Effector memory CD4-positive, alpha-beta T cell (primary cell): ENCODE measurements around the gene KCNIP4.

ENCODE experiments used
- DNase-seq, 3 donors: peaks; one replicate each; pipeline ENCODE4 v3.0.0-alpha.2; 2020
- H3K27ac ChIP-seq: 2 replicates; pipeline ENCODE4 v1.7.0; 2013; ENCODE audit warnings: mild to moderate bottlenecking, low read length, moderate library complexity; ENCODE audit not compliant: insufficient read depth, poor library complexity, severe bottlenecking
- H3K27me3 ChIP-seq: replicated peaks from 2 replicates; pipeline ENCODE4 v1.7.0; 2013; ENCODE audit warnings: mild to moderate bottlenecking, low read length; ENCODE audit not compliant: insufficient read depth, control insufficient read depth, poor library complexity, severe bottlenecking
- H3K36me3 ChIP-seq: 2 replicates; pipeline ENCODE4 v1.7.0; 2013; ENCODE audit warnings: mild to moderate bottlenecking, low read length, moderate library complexity; ENCODE audit not compliant: control insufficient read depth, insufficient read depth
- H3K4me1 ChIP-seq: 2 replicates; pipeline ENCODE4 v1.7.0; 2013; ENCODE audit warnings: low read length, mild to moderate bottlenecking; ENCODE audit not compliant: control insufficient read depth, insufficient read depth, poor library complexity, severe bottlenecking
- H3K4me3 ChIP-seq: 2 replicates; pipeline ENCODE4 v1.7.0; 2013; ENCODE audit warnings: low read length, low read depth, mild to moderate bottlenecking; ENCODE audit not compliant: insufficient read depth, poor library complexity, severe bottlenecking
- H3K9me3 ChIP-seq: 2 replicates; pipeline ENCODE4 v1.7.0; 2013; ENCODE audit warnings: mild to moderate bottlenecking, low read length, moderate library complexity; ENCODE audit not compliant: control insufficient read depth

KCNIP4 gene

DNA sequence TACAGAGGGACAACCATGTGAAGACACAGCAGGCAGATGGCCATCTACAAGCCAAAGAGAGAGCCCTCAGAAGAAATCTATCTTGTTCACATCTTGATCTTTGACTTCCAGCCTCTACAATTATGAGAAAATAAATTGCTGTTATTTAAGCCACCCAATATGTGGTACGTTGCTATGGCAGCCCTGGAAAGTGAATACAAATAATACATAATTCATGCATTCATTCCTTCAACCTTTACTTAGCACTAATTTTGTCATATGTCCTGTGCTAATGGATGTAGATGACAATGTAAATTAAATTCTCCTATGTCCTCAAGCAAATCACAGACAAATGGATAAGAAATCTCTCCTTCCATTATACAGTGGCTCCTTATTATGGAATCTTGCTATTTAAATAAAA lies 886.7 kb downstream of the KCNIP4 start:
- Histone ChIP-seq H3K36me3 (no peaks in the 10 kb centered on the region), H3K27me3 (no peaks in the 10 kb centered on the region), H3K9me3 (no peaks in the 10 kb centered on the region), H3K27ac (no peak overlapping the region), H3K4me3 (no peak overlapping the region), H3K4me1 (no peaks in the 10 kb centered on the region)
- DNase-seq: no peak

DNA sequence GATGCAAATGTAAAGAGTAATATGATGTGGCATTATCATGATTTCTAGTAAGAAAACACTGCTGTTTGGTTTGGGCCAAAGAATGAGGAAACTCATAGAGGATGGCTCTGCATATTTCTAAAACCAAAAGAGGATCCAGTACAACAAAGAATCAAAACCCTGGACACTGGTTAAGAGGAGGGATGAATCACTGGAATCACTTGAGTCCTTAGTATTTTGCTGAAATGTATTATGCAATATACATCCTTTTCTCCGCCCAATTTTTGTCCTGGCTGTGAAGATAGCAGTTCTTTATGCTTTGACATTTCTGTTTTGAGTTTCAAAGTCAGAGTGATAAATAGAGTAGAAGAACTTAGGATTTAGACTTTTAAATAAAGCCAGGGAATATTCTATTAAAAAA lies 902.4 kb downstream of the KCNIP4 start:
- Histone ChIP-seq H3K4me3 (no peak overlapping the region), H3K4me1 (no peaks in the 10 kb centered on the region), H3K36me3 (no peaks in the 10 kb centered on the region), H3K27ac (no peak overlapping the region), H3K9me3 (no peaks in the 10 kb centered on the region), H3K27me3 (no peaks in the 10 kb centered on the region)
- no peak for DNase-seq

DNA sequence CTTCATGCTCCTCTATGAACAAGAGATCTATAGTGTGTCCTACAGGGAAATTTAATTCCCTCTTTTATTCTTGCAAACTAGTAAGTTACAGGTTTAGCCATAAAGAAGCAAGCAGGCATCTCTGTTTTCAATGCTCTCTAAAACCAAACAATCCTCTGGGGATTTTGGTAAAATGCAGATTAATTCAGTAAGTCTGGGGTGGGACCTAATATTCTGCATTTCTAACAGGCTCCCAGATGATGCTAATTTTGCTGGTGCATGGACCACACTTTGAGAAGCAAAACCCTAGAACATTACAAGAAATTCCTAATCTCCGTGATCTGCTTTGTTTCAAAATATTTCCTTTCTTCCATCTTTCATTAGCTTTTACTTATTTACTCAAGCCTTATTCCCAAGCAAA lies 903.5 kb downstream of the KCNIP4 start:
- Histone ChIP-seq H3K9me3 (no peaks in the 10 kb centered on the region), H3K27ac (no peak overlapping the region), H3K4me1 (no peaks in the 10 kb centered on the region), H3K36me3 (no peaks in the 10 kb centered on the region), H3K4me3 (no peak overlapping the region), H3K27me3 (no peaks in the 10 kb centered on the region)
- DNase-seq: no peak

- Histone ChIP-seq H3K9me3 (no peaks in the 10 kb centered on the region), H3K27ac (no peak overlapping the region), H3K36me3 (no peaks in the 10 kb centered on the region)
Measured at GRCh38 chr4:21041708-21042107, 906.9 kb downstream of the KCNIP4 start.

DNA sequence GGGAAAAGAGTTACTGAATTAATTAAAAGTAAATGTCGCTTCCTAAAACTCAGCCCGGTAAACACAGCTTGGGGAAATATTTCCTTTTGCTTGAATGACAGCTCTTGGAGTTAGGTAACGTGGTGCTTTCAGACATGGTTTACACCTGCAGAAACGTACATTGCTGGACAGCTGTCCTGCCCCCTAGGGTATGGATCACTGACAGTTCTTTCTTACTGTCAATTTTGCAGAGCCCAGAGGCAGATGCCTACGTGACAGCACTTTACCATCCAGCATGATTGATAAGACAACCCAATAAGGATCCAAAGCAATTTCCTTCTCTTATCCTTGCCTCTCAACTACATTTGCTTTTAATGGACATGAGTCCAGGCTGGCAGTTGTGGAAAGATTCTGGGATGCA lies 913.8 kb downstream of the KCNIP4 start:
- H3K9me3 ChIP-seq: no peaks in the 10 kb centered on the region
- DNase-seq: no peak
- H3K27me3 ChIP-seq: no peaks in the 10 kb centered on the region
- no peak overlapping the region for H3K27ac ChIP-seq
- H3K36me3 ChIP-seq: no peaks in the 10 kb centered on the region
- H3K4me1 ChIP-seq: no peaks in the 10 kb centered on the region
- no peak overlapping the region for H3K4me3 ChIP-seq

More at GRCh38 chr4:21041708-21042107, 906.9 kb downstream of the KCNIP4 start:
- Histone ChIP-seq H3K27me3 (no peaks in the 10 kb centered on the region), H3K4me3 (no peak overlapping the region), H3K4me1 (no peaks in the 10 kb centered on the region)
- no peak for DNase-seq

DNA sequence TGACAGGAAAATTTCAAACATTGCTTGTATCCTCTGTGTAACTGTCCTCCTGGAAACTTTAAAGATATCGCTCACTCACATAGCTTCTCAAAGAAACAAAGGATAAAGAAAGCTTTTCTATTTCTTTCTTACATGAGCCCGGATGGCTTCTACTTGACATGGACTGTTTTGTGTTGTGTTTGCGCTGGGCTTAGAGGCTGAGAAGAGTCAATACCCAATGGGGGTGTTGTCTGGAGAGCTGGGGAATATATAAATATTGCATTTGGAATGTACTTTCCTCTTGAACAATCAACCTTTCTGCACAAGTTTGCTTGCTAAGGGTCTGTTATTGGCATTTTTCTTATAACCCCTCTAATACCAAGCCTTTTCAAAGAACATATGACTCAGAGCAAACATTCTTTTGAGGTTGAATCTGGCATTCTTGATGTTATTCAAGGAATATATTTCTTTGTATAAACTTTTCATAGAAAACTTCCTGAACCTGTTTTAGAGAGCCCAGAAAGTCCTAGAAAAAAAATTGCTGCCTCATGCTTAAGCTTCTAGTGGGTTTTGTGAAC lies 916.4 kb downstream of the KCNIP4 start:
- Histone ChIP-seq H3K36me3 (no peaks in the 10 kb centered on the region), H3K27ac (no peak overlapping the region), H3K4me3 (no peak overlapping the region), H3K4me1 (no peaks in the 10 kb centered on the region), H3K9me3 (no peaks in the 10 kb centered on the region), H3K27me3 (no peaks in the 10 kb centered on the region)
- DNase-seq: no peak

DNA sequence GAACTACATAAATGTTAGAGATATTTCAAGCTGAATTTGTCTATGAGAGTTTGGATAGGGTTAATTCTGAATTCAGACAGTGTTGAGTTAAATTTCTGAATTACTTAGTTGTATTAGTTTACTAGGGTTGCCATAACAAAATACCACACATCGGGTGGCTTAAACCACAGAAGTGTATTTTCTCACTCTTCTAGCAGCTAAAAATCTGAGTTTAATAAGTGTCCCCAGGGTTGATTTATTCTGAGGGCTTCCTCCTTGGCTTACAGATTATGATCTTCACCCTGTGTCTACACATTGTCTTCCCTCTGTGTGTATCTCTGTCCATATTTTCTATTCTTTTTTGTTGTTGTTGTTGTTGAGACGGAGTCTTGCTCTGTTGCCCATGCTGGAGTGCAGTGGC lies 929.8 kb downstream of the KCNIP4 start:
- DNase-seq: no peak
- no peaks in the 10 kb centered on the region for H3K36me3 ChIP-seq
- no peak overlapping the region for H3K4me3 ChIP-seq
- no peaks in the 10 kb centered on the region for H3K9me3 ChIP-seq
- no peaks in the 10 kb centered on the region for H3K4me1 ChIP-seq
- H3K27me3 ChIP-seq: no peaks in the 10 kb centered on the region
- no peak overlapping the region for H3K27ac ChIP-seq

- Histone ChIP-seq H3K4me1 (no peaks in the 10 kb centered on the region), H3K4me3 (no peak overlapping the region), H3K27ac (no peak overlapping the region), H3K27me3 (no peaks in the 10 kb centered on the region), H3K36me3 (no peaks in the 10 kb centered on the region), H3K9me3 (no peaks in the 10 kb centered on the region)
- no peak for DNase-seq
Measured at GRCh38 chr4:21013501-21013900, 935.1 kb downstream of the KCNIP4 start.

DNA sequence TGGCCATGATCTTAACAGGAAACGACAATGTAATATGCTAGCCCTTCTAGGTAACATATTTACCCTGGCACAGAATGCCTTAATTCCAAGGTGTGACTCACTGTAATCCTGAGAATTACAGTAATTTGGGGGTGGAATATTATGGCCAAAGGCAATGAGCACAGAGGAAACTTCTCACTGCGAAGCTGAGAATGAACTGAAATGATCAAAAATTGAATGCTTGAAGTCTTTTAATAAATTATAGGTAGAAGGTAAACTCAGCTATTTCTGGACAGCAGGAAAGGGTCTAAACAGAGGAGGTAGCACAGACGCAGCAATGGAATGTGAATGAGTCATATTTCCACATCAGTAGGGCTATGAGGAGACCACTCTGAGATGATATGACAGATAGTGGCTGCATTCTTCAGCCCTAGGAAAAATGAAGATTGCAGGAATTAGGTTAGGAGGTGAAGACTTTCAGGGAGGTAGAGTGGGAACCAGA lies 935.7 kb downstream of the KCNIP4 start:
- Histone ChIP-seq H3K36me3 (no peaks in the 10 kb centered on the region), H3K27ac (no peak overlapping the region), H3K4me3 (no peak overlapping the region), H3K4me1 (no peaks in the 10 kb centered on the region), H3K27me3 (no peaks in the 10 kb centered on the region), H3K9me3 (no peaks in the 10 kb centered on the region)
- no peak for DNase-seq

- Histone ChIP-seq H3K4me1 (no peaks in the 10 kb centered on the region), H3K4me3 (no peak overlapping the region), H3K9me3 (no peaks in the 10 kb centered on the region), H3K27me3 (no peaks in the 10 kb centered on the region), H3K27ac (no peak overlapping the region), H3K36me3 (no peaks in the 10 kb centered on the region)
- no peak for DNase-seq
Measured at GRCh38 chr4:21011106-21011505, 937.5 kb downstream of the KCNIP4 start.
